HG03280 (cell line): ENCODE results near the gene WDR5.

ENCODE experiments used
- ATAC-seq: cut with Tn5 transposase; IDR thresholded peaks from one replicate; pipeline ENCODE4 v1.9.1; 2021; ENCODE audit warnings: mild to moderate bottlenecking, moderate library complexity; ENCODE audit not compliant: unreplicated experiment

The WDR5 gene

DNA sequence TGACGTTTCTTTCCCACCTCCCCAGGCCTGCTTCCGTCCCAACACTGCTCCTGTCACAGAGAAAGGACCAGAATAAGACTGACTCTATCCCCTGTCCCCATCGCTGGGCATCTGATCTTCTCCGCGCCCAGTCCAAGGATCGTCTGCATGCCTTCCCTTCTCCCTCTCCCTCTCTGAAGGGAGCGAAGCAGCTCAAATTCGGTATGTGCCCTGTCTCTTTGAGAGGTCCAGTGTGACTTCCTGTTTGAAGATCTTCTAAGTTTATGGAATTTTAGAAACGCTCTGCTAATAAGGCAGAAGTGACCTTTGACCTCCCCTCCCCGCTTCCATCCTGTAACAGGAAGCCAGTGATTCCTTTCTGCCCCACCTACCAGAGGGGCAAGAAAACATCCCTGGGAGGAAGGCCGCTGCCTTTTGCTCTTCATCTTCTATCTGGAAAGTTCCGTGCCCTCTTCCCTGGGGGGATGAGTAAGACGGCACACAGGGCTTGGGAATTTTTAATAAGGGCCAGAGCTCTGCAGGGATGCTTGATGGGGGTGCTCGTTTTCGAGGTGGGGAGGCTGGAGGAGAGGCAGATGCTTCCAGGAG, 69.2 kb downstream of the WDR5 start:
- no peak for ATAC-seq

- no peak for ATAC-seq
Observed at GRCh38 chr9:134205672-134206310, 69.9 kb downstream of the WDR5 start.

DNA sequence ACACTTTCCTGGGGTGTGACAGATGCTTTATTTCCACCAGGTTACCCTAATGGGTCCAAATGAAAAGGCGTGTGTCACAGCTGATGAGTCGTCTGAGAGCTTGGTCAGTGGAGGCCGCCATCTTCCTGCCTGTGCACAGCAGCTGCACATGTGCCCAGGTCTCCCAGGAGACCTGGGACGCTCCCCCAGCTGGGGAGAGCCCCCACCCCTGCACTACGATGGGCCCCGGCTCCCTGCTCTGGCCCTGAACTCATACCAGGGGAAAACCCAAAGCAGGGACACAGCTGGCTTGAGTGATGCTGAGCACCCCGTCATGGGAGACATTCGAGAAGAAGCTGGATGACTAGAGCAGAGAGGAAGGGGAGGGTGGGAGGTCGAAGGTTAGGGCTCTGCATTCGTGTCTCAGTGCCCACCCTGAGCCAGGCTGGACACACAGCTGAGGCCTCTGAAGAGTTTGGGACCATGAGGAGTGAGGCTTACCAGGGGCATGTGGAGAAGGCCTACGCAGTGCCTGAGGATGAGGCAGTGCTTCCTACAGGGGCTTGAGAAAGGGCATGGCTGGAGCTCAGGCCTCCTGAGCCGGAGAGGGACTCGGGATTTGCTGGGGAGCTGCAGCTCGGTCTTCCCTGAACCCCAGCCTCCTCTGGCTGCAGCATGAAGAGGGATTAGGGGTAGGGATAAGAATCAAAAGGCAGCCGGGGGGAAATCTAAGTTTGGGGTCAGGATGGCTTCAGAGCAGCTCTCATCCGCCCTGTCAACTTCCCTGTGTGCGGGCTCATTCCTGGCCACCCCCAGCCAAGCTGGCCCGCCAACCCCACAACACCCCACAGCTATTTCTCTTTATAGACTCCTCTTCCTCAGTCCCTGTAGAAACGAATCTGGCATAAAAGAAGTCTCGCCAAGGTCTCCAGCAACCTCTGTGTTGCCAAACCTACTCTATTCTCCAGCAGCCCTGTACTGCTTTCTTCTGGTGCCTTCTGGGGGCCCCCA, 70.7 kb downstream of the WDR5 start:
- no peak for ATAC-seq

- no peak for ATAC-seq
Observed at GRCh38 chr9:134208310-134208841, 72.5 kb downstream of the WDR5 start.

DNA sequence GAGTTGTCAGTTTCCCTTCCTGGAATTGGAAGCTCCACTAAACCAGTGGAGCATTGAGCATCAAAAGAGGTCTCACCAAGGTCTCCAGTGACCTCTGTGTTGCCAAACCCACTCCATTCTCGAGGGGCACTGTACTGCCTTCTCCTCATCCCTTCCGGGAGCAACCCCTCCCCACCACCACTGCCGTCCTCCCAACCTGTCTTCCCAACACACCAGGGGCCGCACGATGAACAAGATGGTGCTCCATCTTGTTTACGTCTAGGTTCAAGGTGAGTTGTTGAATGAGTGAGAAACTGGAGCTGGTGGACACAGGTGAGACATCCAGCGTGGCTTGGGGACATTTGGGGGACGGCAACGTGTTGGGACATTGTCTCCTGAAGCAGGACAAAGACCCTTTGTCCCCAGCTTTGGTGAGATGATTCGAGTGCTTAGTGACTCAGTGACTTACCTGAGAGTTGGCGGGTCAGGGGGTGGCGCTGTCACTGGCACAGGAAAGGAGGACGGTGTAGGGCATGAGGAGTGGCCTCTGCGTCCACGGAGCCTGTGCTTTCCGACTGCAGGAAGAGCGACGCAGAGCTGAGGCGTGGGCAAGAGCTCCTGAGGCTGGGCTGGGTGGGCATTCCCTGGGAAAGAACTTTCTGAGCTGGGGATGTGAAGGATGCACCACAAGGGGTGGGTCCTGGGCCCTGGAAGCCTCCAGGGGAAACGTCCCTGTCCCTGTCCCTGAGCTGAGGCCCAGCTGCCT, 73.3 kb downstream of the WDR5 start:
- no peak for ATAC-seq
